ENCODE measurements around the gene SHC2.
A peak's percentile ranks its signal among the peaks of the same experiment; 100 is the strongest.
"Not testable (repeated sequence)": the region's sequence is repeated elsewhere in the genome, so short reads cannot be mapped to it uniquely, and the experiment has no call there.

The SHC2 gene

GRCh38 chr19:422213-422916, 38.5 kb downstream of the SHC2 start:
- no peak for DNase-seq

- DNase-seq = no peak
Measured at GRCh38 chr19:419721-420515, 40.9 kb downstream of the SHC2 start.

DNA sequence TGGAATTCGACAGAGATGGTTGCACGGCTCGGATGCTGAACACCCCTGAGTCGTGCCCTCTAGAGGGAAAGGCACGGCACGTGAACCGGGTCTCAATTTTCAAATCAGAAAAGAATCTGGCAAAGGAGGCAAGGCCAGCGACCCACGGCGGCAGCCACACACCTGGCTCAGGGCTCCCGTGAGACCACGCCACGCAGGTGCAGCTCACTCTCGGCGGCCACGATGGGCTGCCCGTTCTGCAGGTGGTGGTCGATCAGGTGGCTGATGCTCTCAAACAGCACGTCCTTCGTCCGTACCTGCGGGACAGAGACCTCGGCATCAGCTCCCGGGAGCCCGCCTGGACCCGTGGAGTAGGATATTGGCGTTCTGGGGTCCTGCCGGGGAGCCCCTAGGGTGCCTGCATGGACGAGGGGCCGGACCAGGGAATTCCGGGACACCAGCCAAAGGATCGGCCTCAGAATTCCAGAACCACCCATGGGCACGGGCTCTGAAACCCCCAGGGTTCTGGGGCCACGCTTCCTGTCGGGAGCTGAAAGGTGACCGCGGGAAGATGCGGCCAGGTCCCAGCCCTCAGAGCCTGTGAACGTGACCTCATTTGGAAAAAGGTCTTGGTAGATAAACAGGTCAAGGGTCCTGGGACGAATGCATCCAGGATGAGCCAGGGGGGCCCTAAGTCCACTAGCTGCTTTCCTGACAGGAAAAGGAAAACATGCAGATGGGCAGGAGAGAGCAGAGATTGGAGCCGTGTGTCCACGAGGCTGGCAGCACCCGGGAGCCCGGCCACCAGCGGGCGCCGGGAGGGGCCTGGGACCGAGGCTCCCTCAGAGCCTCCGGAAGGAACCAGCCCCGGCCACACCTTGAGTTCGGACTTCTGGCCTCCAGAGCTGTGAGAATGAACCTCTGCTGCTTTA, 41.8 kb downstream of the SHC2 start:
- DNase-seq = no peak

- DNase-seq = no peak
Measured at GRCh38 chr19:416416-416815, 44.4 kb downstream of the SHC2 start.

- DNase-seq = no peak
Measured at GRCh38 chr19:415292-415691, 45.5 kb downstream of the SHC2 start.

- DNase-seq = no peak
Measured at GRCh38 chr19:413756-414420, 46.9 kb downstream of the SHC2 start.

DNA sequence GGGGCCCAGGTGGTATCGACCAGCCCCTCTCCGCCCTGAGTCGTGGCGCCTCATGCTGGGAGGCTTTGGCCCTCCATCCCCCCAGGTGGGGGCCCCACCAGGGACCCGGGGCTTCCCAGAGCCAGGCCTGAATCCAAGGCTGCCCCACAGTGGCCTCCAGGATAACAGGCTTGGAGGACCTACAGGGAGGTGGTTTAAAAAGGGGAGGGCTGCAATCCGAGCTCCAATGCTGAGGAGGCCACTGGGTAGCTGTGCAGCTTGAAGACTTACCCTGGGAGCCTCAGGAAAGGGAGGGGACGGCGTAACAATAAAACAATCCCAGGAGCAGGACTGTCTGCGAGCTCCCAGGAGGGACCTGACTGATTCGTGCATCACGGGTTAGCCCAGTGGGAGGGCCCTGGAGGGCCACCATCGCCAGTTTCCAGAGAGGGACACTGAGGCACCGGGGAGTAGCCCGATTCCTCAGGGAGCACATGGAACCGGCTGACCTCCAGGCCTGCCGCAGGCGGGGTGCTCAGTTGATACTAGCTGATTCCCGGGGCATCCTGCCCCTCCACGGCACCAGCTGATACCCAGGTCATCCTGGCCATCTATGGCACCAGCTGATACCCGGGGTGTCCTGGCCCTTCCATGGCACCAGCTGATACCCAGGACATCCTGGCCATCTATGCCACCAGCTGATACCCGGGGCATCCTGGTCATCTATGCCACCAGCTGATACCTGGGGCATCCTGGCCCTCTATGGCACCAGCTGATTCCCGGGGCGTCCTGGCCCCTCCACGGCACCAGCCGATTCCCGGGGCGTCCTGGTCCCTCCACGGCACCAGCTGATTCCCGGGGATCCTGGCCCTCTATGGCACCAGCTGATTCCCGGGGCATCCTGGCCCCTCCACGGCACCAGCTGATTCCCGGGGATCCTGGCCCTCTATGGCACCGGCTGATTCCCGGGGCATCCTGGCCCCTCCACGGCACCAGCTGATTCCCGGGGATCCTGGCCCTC, 48.2 kb downstream of the SHC2 start:
- DNase-seq = no peak

GRCh38 chr19:411723-412355, 49.0 kb downstream of the SHC2 start:
- DNase-seq = no peak

DNA sequence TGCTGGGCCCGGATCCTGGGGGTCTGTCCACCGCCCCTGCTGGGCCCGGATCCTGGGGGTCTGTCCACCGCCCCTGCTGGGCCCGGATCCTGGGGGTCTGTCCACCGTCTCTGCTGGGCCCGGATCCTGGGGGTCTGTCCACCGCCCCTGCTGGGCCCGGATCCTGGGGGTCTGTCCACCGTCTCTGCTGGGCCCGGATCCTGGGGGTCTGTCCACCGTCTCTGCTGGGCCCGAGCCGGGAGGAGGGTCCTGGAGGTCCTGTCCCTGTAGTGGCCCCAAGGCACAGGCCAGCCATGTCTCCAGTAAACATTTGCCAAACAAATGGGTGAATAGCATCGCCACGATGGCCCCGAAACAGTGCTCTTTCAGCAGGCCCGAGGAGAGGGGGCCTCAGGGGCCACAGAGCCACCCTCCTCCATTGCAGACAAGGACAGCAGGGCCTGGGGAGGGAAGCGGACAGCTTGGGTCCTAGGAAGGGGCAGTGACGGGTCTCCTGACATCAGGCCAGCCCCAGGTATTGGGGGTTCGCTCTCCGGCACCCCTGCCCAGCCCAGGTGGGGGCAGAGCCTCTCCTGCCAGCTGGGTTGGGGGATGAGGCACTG, 49.6 kb downstream of the SHC2 start:
- not testable (repeated sequence) for DNase-seq

DNA sequence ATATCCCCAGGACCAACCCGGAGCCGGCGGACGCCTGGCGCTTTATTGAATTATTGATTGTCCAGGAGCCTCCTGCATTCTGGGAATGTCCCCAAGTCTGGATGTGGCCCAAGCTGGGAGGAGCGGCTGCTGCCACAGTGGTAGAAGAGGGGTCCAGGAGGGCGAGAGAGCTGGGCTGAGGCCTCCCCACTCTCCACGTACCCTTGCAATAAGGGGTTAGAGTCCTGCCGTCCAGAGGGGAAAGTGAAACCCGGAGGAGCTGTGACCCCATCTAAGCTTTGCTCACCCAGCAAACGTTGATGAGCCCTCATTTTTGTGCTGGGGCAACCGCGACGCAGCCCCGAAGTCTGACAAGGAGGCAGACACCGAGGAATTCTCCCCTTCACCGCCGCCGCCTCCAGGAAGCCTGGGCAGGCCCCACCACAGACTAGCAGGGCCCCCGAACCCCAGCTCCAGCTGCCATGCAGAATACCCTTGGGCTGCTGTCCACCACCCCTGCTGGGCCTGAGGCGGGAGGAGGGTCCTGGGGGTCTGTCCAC, 50.5 kb downstream of the SHC2 start:
- DNase-seq = no peak

DNA sequence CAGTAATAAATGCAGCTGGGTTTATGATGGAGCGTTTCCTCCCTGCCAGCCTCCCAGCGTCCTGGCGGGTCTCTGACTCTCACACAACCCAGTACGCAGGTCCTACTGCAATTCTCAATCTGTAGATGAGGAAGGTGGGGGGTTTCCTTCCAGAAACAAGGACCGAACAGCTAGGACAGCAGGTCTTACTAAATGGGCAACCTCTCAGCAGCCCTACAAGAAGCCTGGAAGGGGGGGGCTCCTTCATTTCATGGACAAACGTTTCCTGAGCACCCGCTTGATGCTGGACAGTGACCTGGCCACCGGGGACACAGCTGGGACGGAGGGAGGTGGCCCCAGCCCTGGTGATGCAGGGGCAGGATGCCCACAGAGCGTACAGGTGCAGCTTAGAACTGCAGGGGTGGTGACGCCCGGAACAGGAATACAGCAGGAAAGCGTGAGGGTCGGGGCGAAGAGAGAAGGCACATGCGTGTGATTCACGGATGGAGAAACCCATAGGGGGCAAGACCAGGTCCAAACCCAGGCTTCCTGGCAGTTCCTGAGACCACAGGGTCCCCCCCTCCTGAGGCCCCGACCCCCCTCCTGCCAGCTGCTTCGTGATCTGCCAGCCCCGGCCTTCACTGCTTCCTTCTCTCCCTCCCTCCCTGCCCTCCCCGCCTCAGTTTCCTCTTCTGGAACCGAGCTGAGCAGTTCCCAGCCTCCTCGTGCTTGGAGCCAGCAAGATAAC, 51.2 kb downstream of the SHC2 start:
- DNase-seq = no peak

- peak; percentile 31 for DNase-seq
Measured at GRCh38 chr19:408902-409515, 51.8 kb downstream of the SHC2 start, which contains the start of gene C2CD4C. TSS of gene C2CD4C (minus strand) at chr19:409147. CDS start at chr19:408361, 786 bp downstream.

DNA sequence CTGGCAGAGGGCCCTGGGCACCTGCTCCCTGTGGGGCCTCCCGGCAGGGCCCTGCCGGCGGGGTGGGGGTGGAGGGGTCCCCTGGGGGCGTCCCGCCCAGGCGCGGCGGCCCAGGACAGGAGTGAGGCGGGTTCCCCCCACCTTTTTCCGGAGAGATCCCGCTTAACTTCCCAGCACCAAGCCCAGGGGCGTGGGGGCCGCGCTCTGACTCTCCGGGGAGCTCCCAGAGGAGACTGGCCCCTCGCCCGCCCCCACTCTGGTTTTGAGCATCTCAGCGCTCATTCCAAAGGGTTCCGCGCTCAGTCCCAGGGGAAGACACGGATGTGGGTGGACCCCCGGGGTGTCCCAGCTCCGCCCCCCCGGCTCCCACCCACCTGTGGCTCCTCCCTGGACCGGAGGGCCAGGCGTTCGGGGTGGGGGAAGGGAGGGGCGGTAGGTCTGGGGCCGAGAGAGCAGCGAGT, 52.4 kb downstream of the SHC2 start:
- DNase-seq = peak; percentile 23

DNA sequence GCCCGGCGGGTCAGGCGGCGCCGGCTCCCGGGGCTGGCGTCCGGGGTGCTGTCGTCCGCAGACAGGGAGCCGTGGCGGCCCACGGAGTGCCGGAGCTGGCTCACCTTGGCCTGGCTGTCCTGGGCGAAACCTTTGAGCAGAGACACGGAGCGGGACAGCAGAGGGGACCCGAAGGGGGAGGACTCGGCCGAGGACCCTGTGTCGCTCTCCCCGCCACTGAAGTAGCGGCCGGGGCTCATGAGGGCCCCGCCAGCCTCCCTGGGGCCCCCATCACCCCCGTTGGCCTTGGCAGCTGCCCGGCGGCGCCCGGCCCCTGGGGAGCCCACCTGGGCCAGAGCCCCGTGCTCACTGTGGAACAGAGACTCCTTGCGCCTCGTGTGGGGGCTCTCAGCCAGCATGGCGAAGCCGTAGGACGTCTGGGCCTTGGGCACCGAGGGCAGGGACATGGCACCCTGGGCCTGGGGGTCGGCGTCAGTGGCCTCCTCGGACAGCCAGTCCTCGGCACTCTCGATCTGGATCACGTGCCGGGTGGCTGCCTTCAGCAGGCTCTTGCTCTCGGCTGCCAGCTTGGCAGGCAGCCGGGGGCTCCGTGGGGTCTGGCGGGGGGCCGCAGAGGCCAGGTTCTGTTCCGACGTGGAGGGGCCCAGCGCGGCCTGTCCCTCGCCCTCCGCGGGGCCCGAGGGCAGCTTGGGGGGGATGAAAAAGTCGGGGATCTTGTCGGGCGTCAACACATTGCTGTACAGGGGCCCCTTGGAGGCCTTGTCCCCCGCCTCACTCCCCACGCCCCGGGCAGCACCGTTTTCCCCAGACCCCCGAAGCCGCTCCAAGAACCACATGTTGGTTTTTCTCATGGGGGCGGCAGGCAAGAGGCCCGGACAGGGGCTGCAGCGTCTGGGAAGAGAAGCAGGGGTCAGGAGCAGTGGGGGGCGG, 53.1 kb downstream of the SHC2 start:
- DNase-seq = no peak

GRCh38 chr19:406971-407510, 53.8 kb downstream of the SHC2 start:
- no peak for DNase-seq

DNA sequence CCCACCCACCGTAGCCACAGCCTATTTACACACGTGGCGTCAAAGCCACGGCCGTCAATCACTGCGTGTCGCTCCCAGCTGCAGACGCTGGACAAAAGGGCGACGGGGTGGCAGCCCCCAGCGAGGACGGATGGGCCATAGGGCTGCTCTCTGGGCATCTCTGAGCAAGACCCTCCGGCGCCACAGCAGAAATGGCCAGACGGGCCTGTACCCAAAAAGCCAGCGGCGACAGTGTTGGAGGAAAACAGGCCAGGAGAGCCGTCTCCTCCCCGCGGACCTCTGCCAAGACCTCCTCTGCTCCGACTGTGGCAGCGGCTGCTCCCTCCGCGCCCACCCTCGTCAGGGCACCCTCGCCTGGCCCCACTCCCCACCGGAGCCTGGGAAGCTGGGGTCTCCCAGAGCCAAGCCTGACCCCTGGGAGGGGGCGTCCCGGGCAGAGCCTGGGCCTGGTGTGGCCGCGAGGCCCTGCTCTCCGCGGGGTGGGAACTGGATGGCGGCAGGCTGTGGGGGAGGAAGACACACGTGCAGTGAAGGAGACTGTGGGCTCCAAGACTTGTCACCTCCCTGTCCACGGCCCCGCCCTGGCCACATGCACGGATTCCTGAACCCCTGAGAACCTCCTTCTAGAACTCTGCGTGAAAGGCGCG, 54.6 kb downstream of the SHC2 start:
- no peak for DNase-seq
